ENCODE results near the gene TIMM44. TPM values are rescaled to one million over a fixed set of nuclear protein-coding genes. Genes with fewer than 3 reads are reported as not detected.

TIMM44 gene
- polyA plus RNA-seq, 1 of the 3 experiments (the other 2 are of a cell fraction), result 49.7 TPM

- no peak for TF ChIP-seq EP300 (IDR thresholded peaks at IDR 0.05; ENCODE audit: borderline replicate concordance in 1 of 2, low read depth in 1 of 2, low read length in 1 of 2)
Observed at GRCh38 chr19:7941895-7942596, 1.4 kb downstream of the TIMM44 start (continued).

GRCh38 chr19:7940841-7941240, 2.6 kb downstream of the TIMM44 start:
- H4K20me1 ChIP-seq (ENCODE audit: insufficient read depth), result no peaks in the 10 kb centered on the region
- H3K4me2 ChIP-seq, result no peak overlapping the region
- no peak for DNase-seq
- peaks cover 19 to 28% of the 10 kb centered on the region in 2 experiments for H3K36me3 ChIP-seq (replicated peaks in 1 of 2; ENCODE audit: control insufficient read depth in 1 of 2, insufficient read depth in 2 of 2, low read length in 1 of 2)
- no peak overlapping the region for H3K4me3 ChIP-seq (ENCODE audit: low read depth in 2 of 2, low read length in 1 of 2)
- H3K9me2 ChIP-seq, result no peaks in the 10 kb centered on the region
- no peaks in the 10 kb centered on the region for H3K27me3 ChIP-seq (ENCODE audit: insufficient read depth)
- ChIA-PET CTCF (interaction anchor here (1.2 to 4.4 kb wide), 3 partner anchors 12 to 19 kb away, joined by 3 to 69 read pairs (median 5); partner anchors contain the start of gene CTXN1), POLR2A (no interaction called here)
- peaks cover 0 to 6% of the 10 kb centered on the region in 2 experiments; a peak in 1 of 4 replicates for H3K4me1 ChIP-seq (ENCODE audit: control insufficient read depth in 1 of 2, insufficient read depth in 2 of 2, low read depth in 1 of 2, low read length in 1 of 2)
- peaks cover 11% of the 10 kb centered on the region for H3F3A ChIP-seq (replicated peaks; ENCODE audit: insufficient read depth)
- peaks cover 37% of the 10 kb centered on the region for H3K79me2 ChIP-seq (ENCODE audit: insufficient read depth)
- no peak overlapping the region for H3K27ac ChIP-seq (ENCODE audit: low read depth in 2 of 2, low read length in 1 of 2)
- TF ChIP-seq CHD2 (IDR thresholded peaks at IDR 0.05; ENCODE audit: low read length, partially characterized antibody) (no peak), REST (IDR thresholded peaks at IDR 0.05; ENCODE audit: low read depth, low read length) (no peak), MAX (IDR thresholded peaks at IDR 0.05; ENCODE audit: low read depth) (no peak), EZH2phosphoT487 (IDR thresholded peaks at IDR 0.05; ENCODE audit: borderline replicate concordance, low read depth) (no peak), JUND (IDR thresholded peaks at IDR 0.05) (no peak), TCF12 (IDR thresholded peaks at IDR 0.05) (no peak), RAD21 (IDR thresholded peaks at IDR 0.05; ENCODE audit: low read length) (no peak), POLR2AphosphoS5 (IDR thresholded peaks at IDR 0.05; ENCODE audit: low read depth, low read length) (no peak), RCOR1 (IDR thresholded peaks at IDR 0.05; ENCODE audit: low read length) (no peak), RXRA (IDR thresholded peaks at IDR 0.05; ENCODE audit: borderline replicate concordance, low read depth) (no peak), ZBTB33 (IDR thresholded peaks at IDR 0.05; ENCODE audit: borderline replicate concordance, low read depth) (no peak), NFIC (IDR thresholded peaks at IDR 0.05; ENCODE audit: borderline replicate concordance) (no peak), SMC3 (IDR thresholded peaks at IDR 0.05; ENCODE audit: low read depth, low read length) (no peak), IRF3 (IDR thresholded peaks at IDR 0.05; ENCODE audit: low read depth, low read length) (no peak), SIN3A (IDR thresholded peaks at IDR 0.05; ENCODE audit: borderline replicate concordance, low read depth, low read length) (no peak), YY1 (IDR thresholded peaks at IDR 0.05; ENCODE audit: low read depth) (no peak), MXI1 (IDR thresholded peaks at IDR 0.05; ENCODE audit: low read depth, low read length) (no peak), GATA2 (CRISPR knock-in tag; IDR thresholded peaks at IDR 0.05) (no peak), NRF1 (IDR thresholded peaks at IDR 0.05; ENCODE audit: low read depth, low read length) (no peak), FOXM1 (IDR thresholded peaks at IDR 0.05; ENCODE audit: low read depth) (no peak)
- H3K9ac ChIP-seq, result no peak overlapping the region
- WGBS (ENCODE audit: low lambda C conversion rate), result 91% methylated on average over 9 of the region's 13 CpGs
- H3K9me3 ChIP-seq, result no peaks in the 10 kb centered on the region
- no peak overlapping the region for H2AFZ ChIP-seq (ENCODE audit: low read depth)

All from SK-N-SH (cell line).